Measurements from ENCODE around the gene DISC1.

DISC1 gene

DNA sequence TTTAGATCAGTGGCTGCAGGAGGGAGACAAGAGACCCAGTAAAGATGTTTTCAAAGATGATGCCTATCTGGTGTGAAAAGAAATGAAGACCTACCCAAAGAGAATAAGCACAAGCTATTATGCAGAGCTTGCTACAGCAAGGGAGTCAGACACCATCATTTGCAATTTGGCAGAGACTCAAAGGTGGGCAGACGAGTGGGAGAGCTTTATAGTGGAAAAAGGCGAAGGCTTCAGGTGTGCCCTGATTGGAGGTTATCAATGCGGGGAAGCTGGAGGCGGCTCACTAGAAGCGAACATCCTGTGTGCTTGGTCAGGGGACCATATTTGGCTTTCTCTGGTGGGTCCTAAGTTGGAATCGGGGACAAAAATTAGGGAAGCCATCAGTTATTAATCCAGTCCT lies 183.8 kb downstream of the DISC1 start:
- WGBS, 2 donors (ENCODE audit: extremely low coverage in 2 of 2, insufficient read length in 2 of 2, insufficient replicate concordance in 1 of 2): no CpG with 5 or more reads among the region's 6 CpGs

DNA sequence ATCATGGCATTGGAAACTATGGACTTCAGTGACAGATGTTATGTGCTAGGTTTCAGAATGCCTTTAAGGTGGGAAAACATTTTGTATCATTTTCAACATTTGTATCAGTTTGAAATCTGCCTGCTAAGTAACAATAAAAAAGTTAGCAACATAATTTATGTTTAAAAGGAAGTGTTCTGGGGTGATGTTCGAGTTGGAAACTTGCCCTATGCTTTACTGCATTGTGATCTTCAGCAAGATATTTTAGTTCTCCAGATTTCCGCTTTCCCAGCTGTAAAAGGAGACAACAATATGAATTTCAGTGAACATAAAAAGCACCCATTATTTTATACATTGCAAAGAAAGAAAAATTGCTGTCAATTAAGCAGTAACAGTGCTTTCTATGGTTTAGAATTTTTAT lies 187.4 kb downstream of the DISC1 start:
- Histone ChIP-seq H3K36me3 (replicated peaks in 1 of 2; ENCODE audit: control insufficient read depth in 2 of 2, insufficient read depth in 2 of 2, low read length in 2 of 2) (no peaks in the 10 kb centered on the region), H3K9me3 (replicated peaks in 1 of 2; ENCODE audit: control insufficient read depth in 2 of 2, insufficient read depth in 1 of 2, low read depth in 1 of 2, low read length in 2 of 2) (no peaks in the 10 kb centered on the region), H3K14ac (ENCODE audit: low read length) (no peak overlapping the region), H3K79me1 (ENCODE audit: low read depth, low read length) (no peaks in the 10 kb centered on the region), H3K4ac (ENCODE audit: low read length) (no peak overlapping the region), H3K23ac (ENCODE audit: low read depth, low read length, poor library complexity) (no peak overlapping the region), H2AK5ac (ENCODE audit: low read depth, low read length) (no peak overlapping the region), H4K91ac (ENCODE audit: low read depth, low read length, poor library complexity) (no peak overlapping the region), H3K4me1 (ENCODE audit: control insufficient read depth in 2 of 2, insufficient read depth in 1 of 2, low read depth in 1 of 2, low read length in 2 of 2) (no peaks in the 10 kb centered on the region), H2AFZ (ENCODE audit: low read length) (no peak overlapping the region), H3K18ac (ENCODE audit: low read length) (no peak overlapping the region), H3K9ac (ENCODE audit: low read depth, low read length, poor library complexity) (no peak overlapping the region), H4K8ac (ENCODE audit: low read depth, low read length) (no peak overlapping the region), H3K27ac (replicated peaks; ENCODE audit: low read length) (no peak overlapping the region), H2BK15ac (ENCODE audit: low read length) (no peak overlapping the region), H2BK5ac (ENCODE audit: low read length) (no peak overlapping the region), H3K4me2 (ENCODE audit: insufficient read depth, low read length, poor library complexity, severe bottlenecking) (no peak overlapping the region), H3K4me3 (ENCODE audit: low read length in 2 of 2) (no peak overlapping the region), H2BK120ac (ENCODE audit: low read depth, low read length) (no peak overlapping the region), H2BK12ac (ENCODE audit: low read length) (no peak overlapping the region), H3K27me3 (ENCODE audit: control insufficient read depth in 3 of 3, insufficient read depth in 3 of 3, low read depth in 1 of 3, low read length in 3 of 3) (no peaks in the 10 kb centered on the region)
- DNase-seq (ENCODE audit: low spot score): no peak
- WGBS, 2 donors (ENCODE audit: extremely low coverage in 2 of 2, insufficient read length in 2 of 2, insufficient replicate concordance in 1 of 2): no CpG with 5 or more reads among the region's 2 CpGs

More for the DNA sequence above, 183.8 kb downstream of the DISC1 start:
- no peak for DNase-seq (ENCODE audit: low spot score)
- Histone ChIP-seq H3K27me3 (ENCODE audit: control insufficient read depth in 3 of 3, insufficient read depth in 3 of 3, low read depth in 1 of 3, low read length in 3 of 3) (no peaks in the 10 kb centered on the region), H3K9ac (ENCODE audit: low read depth, low read length, poor library complexity) (no peak overlapping the region), H2BK15ac (ENCODE audit: low read length) (no peak overlapping the region), H3K23ac (ENCODE audit: low read depth, low read length, poor library complexity) (no peak overlapping the region), H2BK120ac (ENCODE audit: low read depth, low read length) (no peak overlapping the region), H4K91ac (ENCODE audit: low read depth, low read length, poor library complexity) (no peak overlapping the region), H3K4ac (ENCODE audit: low read length) (no peak overlapping the region), H3K18ac (ENCODE audit: low read length) (no peak overlapping the region), H4K8ac (ENCODE audit: low read depth, low read length) (no peak overlapping the region), H3K27ac (replicated peaks; ENCODE audit: low read length) (no peak overlapping the region), H3K4me2 (ENCODE audit: insufficient read depth, low read length, poor library complexity, severe bottlenecking) (no peak overlapping the region), H2BK5ac (ENCODE audit: low read length) (no peak overlapping the region), H2AK5ac (ENCODE audit: low read depth, low read length) (no peak overlapping the region), H3K79me1 (ENCODE audit: low read depth, low read length) (no peaks in the 10 kb centered on the region), H3K4me1 (ENCODE audit: control insufficient read depth in 2 of 2, insufficient read depth in 1 of 2, low read depth in 1 of 2, low read length in 2 of 2) (no peaks in the 10 kb centered on the region), H3K14ac (ENCODE audit: low read length) (no peak overlapping the region), H3K9me3 (replicated peaks in 1 of 2; ENCODE audit: control insufficient read depth in 2 of 2, insufficient read depth in 1 of 2, low read depth in 1 of 2, low read length in 2 of 2) (no peaks in the 10 kb centered on the region), H2AFZ (ENCODE audit: low read length) (no peak overlapping the region), H3K36me3 (replicated peaks in 1 of 2; ENCODE audit: control insufficient read depth in 2 of 2, insufficient read depth in 2 of 2, low read length in 2 of 2) (no peaks in the 10 kb centered on the region), H3K4me3 (ENCODE audit: low read length in 2 of 2) (no peak overlapping the region), H2BK12ac (ENCODE audit: low read length) (no peak overlapping the region)

DNA sequence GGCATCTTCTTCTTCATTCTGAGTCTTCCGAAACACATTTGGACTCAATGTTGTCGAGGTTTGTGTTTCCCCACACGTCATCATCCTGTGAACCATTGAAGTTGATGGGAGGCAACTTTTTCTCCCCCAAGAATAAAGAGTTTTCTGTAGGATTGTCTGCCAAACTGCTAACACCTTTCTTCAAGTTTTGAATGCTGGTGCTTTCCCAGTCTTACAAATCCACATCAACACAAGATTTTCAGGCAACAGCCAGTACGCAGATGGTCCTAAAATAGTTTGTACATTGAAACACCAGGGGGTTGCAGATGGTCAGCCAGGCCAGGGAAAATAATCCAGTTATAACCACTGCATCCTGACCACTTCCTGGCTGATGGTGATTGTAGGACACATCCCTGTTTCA lies 187.9 kb downstream of the DISC1 start:
- WGBS, 2 donors (ENCODE audit: extremely low coverage in 2 of 2, insufficient read length in 2 of 2, insufficient replicate concordance in 1 of 2): no CpG with 5 or more reads among the region's 4 CpGs
- Histone ChIP-seq H3K23ac (ENCODE audit: low read depth, low read length, poor library complexity) (no peak overlapping the region), H3K4me3 (ENCODE audit: low read length in 2 of 2) (no peak overlapping the region), H3K27me3 (ENCODE audit: control insufficient read depth in 3 of 3, insufficient read depth in 3 of 3, low read depth in 1 of 3, low read length in 3 of 3) (no peaks in the 10 kb centered on the region), H3K4me2 (ENCODE audit: insufficient read depth, low read length, poor library complexity, severe bottlenecking) (no peak overlapping the region), H3K9ac (ENCODE audit: low read depth, low read length, poor library complexity) (no peak overlapping the region), H3K79me1 (ENCODE audit: low read depth, low read length) (no peaks in the 10 kb centered on the region), H3K4ac (ENCODE audit: low read length) (no peak overlapping the region), H3K27ac (replicated peaks; ENCODE audit: low read length) (no peak overlapping the region), H2BK12ac (ENCODE audit: low read length) (no peak overlapping the region), H3K4me1 (ENCODE audit: control insufficient read depth in 2 of 2, insufficient read depth in 1 of 2, low read depth in 1 of 2, low read length in 2 of 2) (no peaks in the 10 kb centered on the region), H3K9me3 (replicated peaks in 1 of 2; ENCODE audit: control insufficient read depth in 2 of 2, insufficient read depth in 1 of 2, low read depth in 1 of 2, low read length in 2 of 2) (no peaks in the 10 kb centered on the region), H4K8ac (ENCODE audit: low read depth, low read length) (no peak overlapping the region), H3K18ac (ENCODE audit: low read length) (no peak overlapping the region), H2BK120ac (ENCODE audit: low read depth, low read length) (no peak overlapping the region), H2AFZ (ENCODE audit: low read length) (no peak overlapping the region), H2BK5ac (ENCODE audit: low read length) (no peak overlapping the region), H3K36me3 (replicated peaks in 1 of 2; ENCODE audit: control insufficient read depth in 2 of 2, insufficient read depth in 2 of 2, low read length in 2 of 2) (no peaks in the 10 kb centered on the region), H4K91ac (ENCODE audit: low read depth, low read length, poor library complexity) (no peak overlapping the region), H3K14ac (ENCODE audit: low read length) (no peak overlapping the region), H2BK15ac (ENCODE audit: low read length) (no peak overlapping the region), H2AK5ac (ENCODE audit: low read depth, low read length) (no peak overlapping the region)
- no peak for DNase-seq (ENCODE audit: low spot score)

DNA sequence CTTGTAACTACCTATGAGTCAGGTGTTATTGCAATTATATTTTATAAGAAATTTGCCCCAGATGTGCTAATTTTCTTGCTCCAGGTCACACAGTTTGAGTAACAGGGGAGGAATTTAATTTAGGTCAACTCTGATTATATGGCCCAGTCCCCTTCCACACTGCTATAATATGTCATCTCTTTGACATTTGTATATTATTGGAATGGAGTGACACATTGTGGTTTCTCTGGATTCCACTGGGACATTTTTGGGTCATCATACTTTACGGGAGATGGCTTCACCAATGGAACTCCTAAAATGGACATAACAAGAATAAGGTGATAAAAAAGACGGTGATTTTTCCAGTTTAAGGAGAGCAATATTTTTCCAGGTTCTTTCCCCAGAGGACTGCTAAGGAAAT lies 191.2 kb downstream of the DISC1 start:
- no peak overlapping the region for H3K4me2 ChIP-seq (ENCODE audit: insufficient read depth, low read length, poor library complexity, severe bottlenecking)

More for the DNA sequence above, 191.2 kb downstream of the DISC1 start:
- H4K91ac ChIP-seq (ENCODE audit: low read depth, low read length, poor library complexity): no peak overlapping the region
- H3K4ac ChIP-seq (ENCODE audit: low read length): no peak overlapping the region
- no peak overlapping the region for H3K23ac ChIP-seq (ENCODE audit: low read depth, low read length, poor library complexity)
- H3K4me1 ChIP-seq (ENCODE audit: control insufficient read depth in 2 of 2, insufficient read depth in 1 of 2, low read depth in 1 of 2, low read length in 2 of 2): no peaks in the 10 kb centered on the region
- no CpG with 5 or more reads among the region's 2 CpGs for WGBS, 2 donors (ENCODE audit: extremely low coverage in 2 of 2, insufficient read length in 2 of 2, insufficient replicate concordance in 1 of 2)
- DNase-seq (ENCODE audit: low spot score): no peak
- no peak overlapping the region for H3K4me3 ChIP-seq (ENCODE audit: low read length in 2 of 2)
- H3K18ac ChIP-seq (ENCODE audit: low read length): no peak overlapping the region
- no peak overlapping the region for H3K27ac ChIP-seq (replicated peaks; ENCODE audit: low read length)
- no peak overlapping the region for H2AFZ ChIP-seq (ENCODE audit: low read length)
- H4K8ac ChIP-seq (ENCODE audit: low read depth, low read length): no peak overlapping the region
- H3K9me3 ChIP-seq (replicated peaks in 1 of 2; ENCODE audit: control insufficient read depth in 2 of 2, insufficient read depth in 1 of 2, low read depth in 1 of 2, low read length in 2 of 2): no peaks in the 10 kb centered on the region
- H3K79me1 ChIP-seq (ENCODE audit: low read depth, low read length): no peaks in the 10 kb centered on the region
- no peak overlapping the region for H2AK5ac ChIP-seq (ENCODE audit: low read depth, low read length)
- H2BK5ac ChIP-seq (ENCODE audit: low read length): no peak overlapping the region
- H3K9ac ChIP-seq (ENCODE audit: low read depth, low read length, poor library complexity): no peak overlapping the region
- H2BK12ac ChIP-seq (ENCODE audit: low read length): no peak overlapping the region
- H2BK120ac ChIP-seq (ENCODE audit: low read depth, low read length): no peak overlapping the region
- H3K27me3 ChIP-seq (ENCODE audit: control insufficient read depth in 3 of 3, insufficient read depth in 3 of 3, low read depth in 1 of 3, low read length in 3 of 3): no peaks in the 10 kb centered on the region
- no peak overlapping the region for H2BK15ac ChIP-seq (ENCODE audit: low read length)
- H3K14ac ChIP-seq (ENCODE audit: low read length): no peak overlapping the region
- no peaks in the 10 kb centered on the region for H3K36me3 ChIP-seq (replicated peaks in 1 of 2; ENCODE audit: control insufficient read depth in 2 of 2, insufficient read depth in 2 of 2, low read length in 2 of 2)

Measured in neuronal stem cell (in vitro differentiated cells).